HEK293T (cell line): ENCODE data around the gene SULT2B1.

Source experiments
- ELF4 ChIP-seq: fragments of 450-650 bp; IDR thresholded peaks from 2 replicates; pipeline ENCODE4 v1.6.1; 2017; ENCODE audit warnings: antibody characterized with exemption
- FOXK2 ChIP-seq: fragments of 450-650 bp; IDR thresholded peaks from 2 replicates; pipeline ENCODE4 v1.6.1; 2016; ENCODE audit warnings: mild to moderate bottlenecking
- HDGF ChIP-seq: fragments of 450-650 bp; IDR thresholded peaks from 2 replicates; pipeline ENCODE4 v1.6.1; 2017; ENCODE audit warnings: antibody characterized with exemption, borderline replicate concordance
- L3MBTL2 ChIP-seq: fragments of 450-650 bp; conservative IDR thresholded peaks from 2 replicates; pipeline ENCODE4 v1.6.1; 2016; ENCODE audit warnings: mild to moderate bottlenecking
- NFRKB ChIP-seq: fragments of 450-650 bp; IDR thresholded peaks from 2 replicates; pipeline ENCODE4 v1.6.1; 2016; ENCODE audit warnings: mild to moderate bottlenecking, moderate library complexity
- SP1 ChIP-seq: fragments of 450-650 bp; IDR thresholded peaks from 2 replicates; pipeline ENCODE4 v1.6.1; 2017
- TARDBP ChIP-seq: fragments of 450-650 bp; IDR thresholded peaks from 2 replicates; pipeline ENCODE4 v1.6.1; 2016
- ZNF384 ChIP-seq: fragments of 450-650 bp; IDR thresholded peaks from 2 replicates; pipeline ENCODE4 v1.6.1; 2016
- TF ChIP-seq, protein P1 (sequence below): fragments of 450-650 bp; IDR thresholded peaks from 2 replicates; pipeline ENCODE4 v1.6.1; 2016

DNA sequence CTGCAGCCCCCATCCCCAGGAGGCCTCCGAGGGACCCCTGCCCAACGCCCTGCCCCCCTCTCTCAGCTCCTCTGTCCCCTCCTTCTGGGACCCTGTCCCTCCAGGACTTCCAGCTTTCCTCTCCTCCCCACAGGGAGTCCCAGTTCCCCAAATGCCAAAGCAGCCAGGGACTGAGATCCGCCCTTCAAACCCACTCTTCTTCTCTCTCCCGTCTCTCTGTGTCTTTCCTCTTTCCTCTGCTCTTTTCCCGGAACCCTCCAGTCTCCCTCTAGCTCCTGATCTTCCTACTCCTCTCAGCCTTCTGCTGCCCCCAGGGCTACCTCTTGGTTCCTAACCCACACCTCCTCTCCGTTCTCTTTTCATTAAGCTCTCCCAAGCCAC is 93.6 kb downstream of the SULT2B1 start:
- TF ChIP-seq NFRKB (no peak), ELF4 (no peak), HDGF (no peak), SP1 (no peak), ZNF384 (no peak), L3MBTL2 (no peak), TARDBP (no peak), FOXK2 (no peak)
- TF ChIP-seq, protein P1, sequence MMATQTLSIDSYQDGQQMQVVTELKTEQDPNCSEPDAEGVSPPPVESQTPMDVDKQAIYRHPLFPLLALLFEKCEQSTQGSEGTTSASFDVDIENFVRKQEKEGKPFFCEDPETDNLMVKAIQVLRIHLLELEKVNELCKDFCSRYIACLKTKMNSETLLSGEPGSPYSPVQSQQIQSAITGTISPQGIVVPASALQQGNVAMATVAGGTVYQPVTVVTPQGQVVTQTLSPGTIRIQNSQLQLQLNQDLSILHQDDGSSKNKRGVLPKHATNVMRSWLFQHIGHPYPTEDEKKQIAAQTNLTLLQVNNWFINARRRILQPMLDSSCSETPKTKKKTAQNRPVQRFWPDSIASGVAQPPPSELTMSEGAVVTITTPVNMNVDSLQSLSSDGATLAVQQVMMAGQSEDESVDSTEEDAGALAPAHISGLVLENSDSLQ: no peak
